GM12892 (cell line): ENCODE data around the gene ZNF428.

Experiments
- POLR2A ChIP-seq: IDR thresholded peaks from 2 replicates; pipeline ENCODE4 v1.6.1; 2011; ENCODE audit warnings: low read depth, low read length, control low read depth
- POLR2AphosphoS5 ChIP-seq: IDR thresholded peaks from 2 replicates; pipeline ENCODE4 v1.6.1; 2011; ENCODE audit warnings: low read depth, low read length, control low read depth
- TAF1 ChIP-seq: IDR thresholded peaks from 2 replicates; pipeline ENCODE4 v1.6.1; 2011; ENCODE audit warnings: low read depth, mild to moderate bottlenecking, control low read depth, low read length, borderline replicate concordance

GRCh38 chr19:43612374-43612773, 7.1 kb downstream of the ZNF428 start:
- TF ChIP-seq POLR2AphosphoS5 = no peak
- no peak for TF ChIP-seq POLR2A
- TF ChIP-seq TAF1 = no peak
